Urothelium cell line (cell line): ENCODE data around the gene DUSP3.
A peak's percentile ranks its signal among the peaks of the same experiment; 100 is the strongest.

Source experiments
- DNase-seq: peaks from one replicate; pipeline ENCODE4 v3.0.0; 2011; ENCODE audit warnings: low spot score, mixed read lengths
- FAIRE-seq: peaks from 2 replicates; lab custom pipeline; 2011; peaks lifted over from hg19 to GRCh38; lab: Jason Lieb, UNC

Gene DUSP3

GRCh38 chr17:43770957-43771356, 7.8 kb downstream of the DUSP3 start:
- no peak for FAIRE-seq
- no peak for DNase-seq

- DNase-seq = no peak
- FAIRE-seq = no peak
These were observed 8.9 kb downstream of the DUSP3 start for GRCh38 chr17:43769859-43770258.

DNA sequence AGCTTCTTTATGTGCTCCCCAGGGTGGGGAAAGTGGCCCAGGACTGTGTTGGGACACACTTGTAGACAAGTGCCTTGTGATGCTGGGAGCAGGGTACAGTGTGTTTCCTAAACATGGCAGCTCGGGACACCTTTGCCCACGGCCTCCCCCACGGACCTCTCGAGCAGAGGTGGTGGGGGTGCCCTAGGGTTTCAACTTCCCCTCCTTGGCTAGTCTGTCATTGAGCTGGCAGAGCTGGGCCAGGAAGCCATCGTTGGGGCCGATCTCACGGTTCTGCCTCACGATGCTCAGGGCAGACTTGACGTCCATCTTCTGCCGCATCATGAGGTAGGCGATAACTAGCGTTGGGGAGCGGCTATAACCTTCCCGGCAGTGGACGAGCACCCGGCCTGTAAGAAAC, 9.4 kb downstream of the DUSP3 start:
- DNase-seq (no peak), FAIRE-seq (no peak)

GRCh38 chr17:43768943-43769342, 9.8 kb downstream of the DUSP3 start:
- DNase-seq (no peak), FAIRE-seq (no peak)

GRCh38 chr17:43768382-43768781, 10.4 kb downstream of the DUSP3 start:
- DNase-seq = no peak

GRCh38 chr17:43767713-43768059, 11.1 kb downstream of the DUSP3 start:
- FAIRE-seq (no peak), DNase-seq (no peak)

More at GRCh38 chr17:43768382-43768781, 10.4 kb downstream of the DUSP3 start:
- no peak for FAIRE-seq

DNA sequence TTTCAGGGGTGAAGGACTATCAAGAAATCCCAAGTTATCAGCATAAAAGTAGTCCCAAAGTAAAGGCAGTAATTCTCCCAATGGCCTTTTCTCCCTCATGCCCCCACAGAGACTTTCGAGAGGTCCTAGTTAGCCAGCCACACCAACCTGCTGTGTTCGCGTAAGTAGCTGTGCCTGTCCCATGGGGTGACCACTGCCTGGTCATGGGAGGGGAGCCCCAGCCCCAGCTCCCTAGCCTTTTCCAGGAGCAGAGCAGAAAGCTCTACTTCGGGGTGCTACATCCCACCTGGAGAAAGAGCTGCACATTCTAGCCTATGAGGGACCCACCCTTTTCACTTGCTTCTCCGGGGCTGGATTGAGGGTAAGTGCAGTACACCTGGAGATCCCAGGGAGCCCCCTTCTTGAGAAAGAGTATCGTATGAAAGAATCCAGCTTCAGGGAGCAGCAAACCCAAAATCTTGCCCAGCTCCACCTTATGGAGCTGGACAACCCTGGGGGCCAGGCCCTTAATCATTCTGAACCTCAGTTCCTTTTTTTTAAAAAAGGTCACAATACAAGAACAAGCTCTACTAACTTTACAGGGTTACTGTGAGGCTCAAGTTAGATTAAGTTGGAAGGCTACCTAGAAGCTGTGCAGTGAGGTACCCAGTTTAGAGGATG, 11.6 kb downstream of the DUSP3 start:
- FAIRE-seq = no peak

GRCh38 chr17:43766413-43767052, 12.2 kb downstream of the DUSP3 start:
- FAIRE-seq (peak; percentile 55), DNase-seq (peak; percentile 64)

More for the DNA sequence above, 11.6 kb downstream of the DUSP3 start:
- no peak for DNase-seq

GRCh38 chr17:43760254-43760852, 18.4 kb downstream of the DUSP3 start:
- peak; percentile 63 for FAIRE-seq
- DNase-seq = peak; percentile 91

DNA sequence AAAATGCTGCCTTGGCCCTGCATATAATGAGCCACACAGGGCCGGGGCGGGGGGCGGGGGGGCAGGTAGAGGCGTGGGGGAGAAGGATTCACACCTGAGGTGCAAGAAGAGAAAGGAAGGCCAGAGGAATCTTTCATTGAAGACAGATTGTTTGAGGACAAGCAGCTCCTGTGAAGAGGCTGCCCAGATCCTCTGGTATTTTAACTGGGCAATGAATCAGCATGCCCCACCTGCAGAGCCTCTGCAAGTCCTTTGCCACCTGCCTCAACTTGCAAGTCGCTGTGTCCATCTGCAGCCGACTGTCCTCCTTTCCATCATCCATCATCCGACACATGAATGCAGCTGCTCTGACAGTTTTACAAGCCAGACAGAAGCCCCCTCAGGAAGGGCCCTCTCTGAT, 18.9 kb downstream of the DUSP3 start:
- no peak for DNase-seq
- peak; percentile 59 for FAIRE-seq

DNA sequence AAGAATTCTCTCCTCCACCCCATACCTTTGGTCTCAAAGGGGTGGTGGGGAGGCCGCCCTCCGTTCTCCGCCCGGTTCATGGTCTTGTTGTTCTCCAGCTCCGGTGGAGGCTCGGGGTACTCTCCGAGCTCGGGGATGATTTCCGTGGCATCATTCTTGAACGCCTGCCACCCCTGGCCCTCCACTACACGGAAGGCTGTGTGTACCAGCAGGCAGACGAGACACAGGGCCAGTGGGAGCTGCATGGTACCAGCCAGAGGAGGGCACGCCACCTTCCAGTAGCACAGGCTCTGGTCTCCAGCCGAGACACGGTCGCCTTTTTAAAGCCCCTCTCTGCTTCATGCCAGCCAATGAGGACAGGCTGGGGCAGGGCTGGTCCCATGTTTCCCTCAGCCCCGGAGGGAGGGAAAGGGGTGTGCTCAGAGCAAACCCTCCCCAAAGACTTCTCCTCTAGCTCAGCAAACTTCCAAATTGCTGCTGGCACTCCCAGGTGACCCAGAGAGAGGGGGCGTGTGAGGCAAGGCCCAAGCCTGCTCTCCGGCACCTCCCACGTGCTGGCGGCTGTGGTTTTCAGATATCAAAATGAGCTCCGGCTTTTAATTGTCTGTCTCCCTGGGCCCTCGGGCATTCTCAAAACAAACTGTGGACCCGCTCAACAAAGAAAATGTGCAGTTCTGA, 20.1 kb downstream of the DUSP3 start, which contains the start of gene SOST:
SOST (minus strand) TSS at position 295 of the 678 bp plus-strand sequence; CDS start at position 245, 50 bp downstream.
- no peak for DNase-seq
- no peak for FAIRE-seq

DNA sequence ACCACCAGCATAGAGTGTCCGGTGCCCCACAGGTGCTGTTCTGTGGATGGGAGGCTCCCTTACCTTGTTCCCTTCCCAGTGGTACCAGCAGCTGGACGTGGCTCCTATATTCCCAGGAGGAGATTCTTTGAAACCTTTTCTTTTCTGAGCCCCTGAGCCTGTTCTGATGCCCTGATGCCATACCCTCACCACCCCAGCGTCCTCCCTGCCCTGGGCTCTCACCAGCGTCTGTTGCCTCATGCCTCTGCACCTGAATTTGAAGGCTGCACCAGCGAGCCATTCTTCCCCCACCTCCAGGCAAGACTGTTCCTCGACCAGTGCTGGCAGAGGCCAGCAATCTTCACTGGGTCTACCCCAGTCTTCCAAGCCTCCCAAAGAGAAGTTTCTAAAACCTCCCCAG, 20.7 kb downstream of the DUSP3 start:
- no peak for FAIRE-seq
- no peak for DNase-seq

- no peak for DNase-seq
- FAIRE-seq = no peak
These were observed 21.6 kb downstream of the DUSP3 start for GRCh38 chr17:43757171-43757660.

- FAIRE-seq = no peak
- DNase-seq = no peak
These were observed 22.6 kb downstream of the DUSP3 start for GRCh38 chr17:43756201-43756600.

DNA sequence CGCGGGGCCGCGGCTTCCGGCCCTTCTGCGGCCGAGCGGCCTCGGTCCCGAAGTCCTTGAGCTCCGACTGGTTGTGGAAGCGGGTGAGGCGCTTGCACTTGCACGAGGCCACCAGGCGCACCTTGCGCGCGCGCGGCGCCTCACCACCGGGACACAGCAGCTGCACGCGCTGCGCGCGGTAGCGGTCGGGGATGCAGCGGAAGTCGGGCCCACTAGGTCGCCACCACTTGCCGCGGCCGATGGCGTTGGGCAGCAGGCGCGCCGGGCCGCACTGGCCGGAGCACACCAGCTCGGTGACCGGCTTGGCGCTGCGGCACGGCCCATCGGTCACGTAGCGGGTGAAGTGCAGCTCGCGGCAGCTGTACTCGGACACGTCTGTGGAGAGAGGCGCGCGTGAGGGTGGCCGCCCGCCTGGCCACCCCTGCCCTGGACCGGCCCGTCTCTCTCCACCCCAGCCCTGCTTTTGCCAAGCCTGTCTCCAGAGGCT, 23.3 kb downstream of the DUSP3 start:
- DNase-seq = no peak
- no peak for FAIRE-seq

DNA sequence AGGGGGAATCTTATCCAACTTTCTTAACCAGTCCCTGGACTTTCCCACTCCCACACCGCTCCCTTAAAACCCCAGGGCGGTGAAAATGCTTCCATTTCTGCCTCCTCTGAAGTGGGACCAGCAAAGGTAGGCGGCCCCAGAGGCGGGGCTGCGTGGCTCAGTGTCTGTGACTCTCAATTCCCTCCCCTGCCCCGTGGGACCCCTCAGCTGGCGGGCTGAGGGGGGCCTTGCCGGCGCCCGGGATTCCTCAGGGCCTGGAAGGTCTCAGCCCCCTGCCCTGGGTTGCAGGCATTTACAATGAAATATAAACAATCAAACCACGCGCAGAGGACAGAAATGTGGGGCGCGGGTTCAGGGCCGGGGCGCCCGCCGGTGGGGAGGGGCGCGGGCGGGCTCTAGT, 23.8 kb downstream of the DUSP3 start:
- DNase-seq (no peak), FAIRE-seq (no peak)

DNA sequence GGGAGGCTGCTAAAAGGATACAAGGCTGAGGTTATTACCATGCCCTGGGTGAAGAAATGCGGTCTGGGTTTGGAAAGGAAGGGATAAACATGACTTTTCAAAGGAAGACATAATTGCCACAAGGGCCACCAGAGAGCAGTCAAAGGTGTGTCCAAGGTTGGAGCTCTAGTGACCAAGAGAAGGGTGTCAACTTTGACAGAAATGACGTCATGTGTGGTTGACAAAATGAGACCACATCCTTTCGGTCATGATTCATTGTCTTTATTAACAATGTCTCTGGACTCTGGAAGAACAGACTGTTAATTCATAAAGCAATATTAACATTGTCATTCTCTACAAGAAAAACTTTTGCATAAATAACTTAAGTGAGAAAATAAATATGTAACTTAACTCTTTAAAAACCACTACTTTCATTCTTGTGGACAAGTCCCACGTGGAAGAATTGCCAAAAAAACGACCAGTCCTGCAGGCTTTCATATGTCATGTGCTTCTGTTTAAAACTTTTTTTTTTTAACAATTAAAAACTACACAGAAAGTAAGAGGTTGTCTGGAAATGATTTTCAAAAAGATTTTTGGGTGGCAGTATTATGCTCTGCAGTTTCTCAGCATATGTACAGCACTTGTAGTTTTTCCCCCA, 25.2 kb downstream of the DUSP3 start:
- FAIRE-seq (no peak), DNase-seq (peak; percentile 71)

GRCh38 chr17:43750153-43750552, 28.6 kb downstream of the DUSP3 start:
- DNase-seq = no peak
- FAIRE-seq = no peak

DNA sequence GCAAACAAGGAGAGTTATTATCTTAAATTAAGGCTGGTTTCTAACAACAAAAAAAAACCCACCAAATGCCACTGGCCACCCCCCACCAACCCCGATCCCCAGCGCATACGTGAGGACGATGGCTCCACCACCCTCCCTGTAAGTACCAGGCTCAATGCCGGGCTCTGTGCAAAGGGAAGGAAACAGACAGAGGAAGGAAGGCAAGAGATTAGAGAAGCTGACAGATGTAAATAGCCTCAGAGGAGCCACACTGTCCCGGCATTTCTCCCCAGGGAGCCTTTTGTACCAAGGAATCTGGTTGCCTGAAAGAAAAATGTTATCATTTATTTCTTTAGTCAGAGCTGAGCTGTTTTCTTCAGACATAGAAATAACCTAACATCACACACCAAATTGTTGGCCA, 33.2 kb downstream of the DUSP3 start:
- DNase-seq (no peak), FAIRE-seq (no peak)

- DNase-seq (no peak), FAIRE-seq (no peak)
These were observed 37.1 kb downstream of the DUSP3 start for GRCh38 chr17:43741636-43742035.

DNA sequence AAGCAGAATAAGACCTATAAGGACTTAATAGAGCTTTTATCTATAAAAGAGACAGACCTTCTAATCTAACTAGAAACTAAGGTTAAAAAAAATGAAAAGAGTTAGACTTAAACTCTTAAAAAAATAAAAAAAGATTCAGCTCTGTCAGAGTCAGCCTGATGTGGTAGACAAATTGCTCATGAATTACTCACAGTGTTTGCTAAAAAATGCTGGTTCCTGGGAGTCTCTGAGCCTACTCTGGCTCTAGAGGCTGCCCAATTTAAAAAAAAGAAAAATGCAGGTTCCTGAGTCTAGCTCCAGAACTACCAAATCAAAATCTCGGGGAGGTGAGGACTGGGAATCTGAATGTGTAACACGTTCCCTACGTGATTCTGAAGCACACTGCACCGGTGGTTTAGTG, 38.2 kb downstream of the DUSP3 start:
- DNase-seq = no peak
- no peak for FAIRE-seq
